Prostate gland (tissue), 2 donors: ENCODE measurements around the gene TTBK1. TPM values are rescaled to one million over a fixed set of nuclear protein-coding genes. Genes with fewer than 3 reads are reported as not detected.

ENCODE experiments used
- DNase-seq: peaks from one replicate; pipeline ENCODE4 v3.0.0-alpha.2; 2019; ENCODE audit warnings: low spot score
- H3K27ac ChIP-seq, 2 donors: fragments of 200-600 bp; sonication (generic); 2 replicates each; pipeline ENCODE4 v1.5.1; 2017 to 2019
- H3K27me3 ChIP-seq: fragments of 200-600 bp; sonication (generic); replicated peaks from 2 replicates; pipeline ENCODE4 v1.5.1; 2019; ENCODE audit not compliant: insufficient read depth
- H3K36me3 ChIP-seq, 2 donors: fragments of 200-600 bp; sonication (generic); 1 replicate in 1 of 2; 2 replicates in 1 of 2; pipeline versions ENCODE4 v1.5.1 to v1.8.1; 2017 to 2019
- H3K4me1 ChIP-seq: fragments of 200-600 bp; sonication (generic); replicated peaks from 2 replicates; pipeline ENCODE4 v1.5.1; 2019
- H3K4me3 ChIP-seq, 2 donors: fragments of 200-600 bp; sonication (generic); 2 replicates each; pipeline ENCODE4 v1.5.1; 2017 to 2019
- H3K9me3 ChIP-seq: fragments of 200-600 bp; sonication (generic); 2 replicates; pipeline ENCODE4 v1.5.1; 2017
- POLR2A ChIP-seq: fragments of 450-650 bp; IDR thresholded peaks from one replicate; pipeline ENCODE4 v1.6.1; 2016; ENCODE audit warnings: antibody characterized with exemption, mild to moderate bottlenecking
- POLR2AphosphoS5 ChIP-seq: sonication (generic); formaldehyde crosslinking; IDR thresholded peaks from one replicate; pipeline ENCODE4 v1.6.1; 2017; ENCODE audit warnings: antibody characterized with exemption
- WGBS: methylation state at CpG from one replicate; pipeline ENCODE4 v1.1.5; 2018; 5-methylcytosine and 5-hydroxymethylcytosine counted together
- intact Hi-C: fragments of 100-400 bp; cut with DNase I; formaldehyde crosslinking; loops from one replicate; pipeline ENCODE4 v1.14.2; 2022
- total RNA-seq, 2 donors: library from RNA; depleted of rRNA; stranded (reverse); fragments of >200 nt; gene quantifications; one replicate each; pipeline ENCODE4 v1.1.0, GENCODE V29; 2016
- TF ChIP-seq, protein P1 (sequence below), 4 experiments: fragments of 200-600 bp in 2 of 4; fragments of 450-650 bp in 2 of 4; sonication (generic) in 2 of 4; IDR thresholded peaks; 1 replicate in 3 of 4; 2 replicates in 1 of 4; pipeline ENCODE4 v1.5.1; 2016 to 2019; ENCODE audit warnings: antibody characterized with exemption in 4 of 4, mild to moderate bottlenecking in 2 of 4, moderate library complexity in 2 of 4

Gene TTBK1
- total RNA-seq, 2 donors from 2014 or later = 0.18 to 0.62 TPM

DNA sequence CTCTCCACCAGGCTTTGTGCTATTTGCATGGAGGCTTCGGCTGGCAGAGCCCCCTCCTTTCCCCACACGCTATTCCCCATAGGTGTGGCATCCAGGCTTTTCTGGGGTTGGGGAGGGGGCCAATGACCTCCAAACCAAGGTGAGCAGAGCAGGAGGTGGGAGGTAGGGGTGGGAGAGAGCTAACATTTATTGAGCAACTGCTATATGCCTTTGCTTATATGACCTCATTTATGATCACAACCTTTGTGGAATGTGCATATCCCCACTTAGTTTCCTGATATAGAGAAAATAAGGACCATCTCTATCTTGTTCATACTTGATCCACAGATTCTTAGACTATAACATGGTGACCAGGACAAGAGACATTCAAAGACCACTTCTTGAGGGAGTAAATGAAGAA lies 37.0 kb downstream of the TTBK1 start:
- H3K36me3 ChIP-seq = no peaks in the 10 kb centered on the region
- 73% methylated on average over 2 of the region's 2 CpGs for WGBS
- intact Hi-C loops = no loop called here
- H3K27me3 ChIP-seq = peaks cover 3% of the 10 kb centered on the region
- TF ChIP-seq, protein P1, sequence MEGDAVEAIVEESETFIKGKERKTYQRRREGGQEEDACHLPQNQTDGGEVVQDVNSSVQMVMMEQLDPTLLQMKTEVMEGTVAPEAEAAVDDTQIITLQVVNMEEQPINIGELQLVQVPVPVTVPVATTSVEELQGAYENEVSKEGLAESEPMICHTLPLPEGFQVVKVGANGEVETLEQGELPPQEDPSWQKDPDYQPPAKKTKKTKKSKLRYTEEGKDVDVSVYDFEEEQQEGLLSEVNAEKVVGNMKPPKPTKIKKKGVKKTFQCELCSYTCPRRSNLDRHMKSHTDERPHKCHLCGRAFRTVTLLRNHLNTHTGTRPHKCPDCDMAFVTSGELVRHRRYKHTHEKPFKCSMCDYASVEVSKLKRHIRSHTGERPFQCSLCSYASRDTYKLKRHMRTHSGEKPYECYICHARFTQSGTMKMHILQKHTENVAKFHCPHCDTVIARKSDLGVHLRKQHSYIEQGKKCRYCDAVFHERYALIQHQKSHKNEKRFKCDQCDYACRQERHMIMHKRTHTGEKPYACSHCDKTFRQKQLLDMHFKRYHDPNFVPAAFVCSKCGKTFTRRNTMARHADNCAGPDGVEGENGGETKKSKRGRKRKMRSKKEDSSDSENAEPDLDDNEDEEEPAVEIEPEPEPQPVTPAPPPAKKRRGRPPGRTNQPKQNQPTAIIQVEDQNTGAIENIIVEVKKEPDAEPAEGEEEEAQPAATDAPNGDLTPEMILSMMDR (IDR thresholded peaks at IDR 0.05) = no peak
- no peak for TF ChIP-seq POLR2A
- no peak for TF ChIP-seq POLR2AphosphoS5
- no peaks in the 10 kb centered on the region for H3K9me3 ChIP-seq
- H3K4me3 ChIP-seq = no peak overlapping the region
- H3K27ac ChIP-seq = no peak overlapping the region
- no peaks in the 10 kb centered on the region for H3K4me1 ChIP-seq
- no peak for DNase-seq

DNA sequence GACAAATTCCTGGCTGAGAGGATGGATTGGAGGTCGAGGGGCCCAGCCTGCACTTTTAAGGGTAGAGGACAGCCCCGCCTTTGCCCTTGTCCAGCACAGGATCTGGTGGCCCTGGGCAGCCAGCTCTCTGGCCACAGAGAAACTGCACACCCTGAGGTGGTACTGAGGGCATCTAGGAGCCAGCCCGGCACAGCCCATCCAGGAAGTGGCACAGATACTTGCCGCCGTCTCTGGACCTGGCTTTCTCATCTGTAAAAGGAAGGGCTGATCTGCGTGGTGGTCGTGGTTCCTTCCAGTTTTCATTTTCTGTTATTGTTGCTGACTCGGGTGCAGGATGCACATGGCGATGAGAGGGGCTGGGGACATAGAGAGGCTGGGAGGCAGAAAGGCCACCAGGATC lies 38.8 kb downstream of the TTBK1 start:
- intact Hi-C loops = no loop called here
- Histone ChIP-seq H3K9me3 (no peaks in the 10 kb centered on the region), H3K27me3 (peaks cover 3% of the 10 kb centered on the region), H3K4me3 (no peak overlapping the region), H3K4me1 (no peaks in the 10 kb centered on the region), H3K36me3 (no peaks in the 10 kb centered on the region), H3K27ac (no peak overlapping the region)
- 85% methylated on average over 9 of the region's 9 CpGs for WGBS
- DNase-seq = no peak
- TF ChIP-seq POLR2AphosphoS5 = no peak
- TF ChIP-seq POLR2A = no peak
- TF ChIP-seq, protein P1 (IDR thresholded peaks at IDR 0.05) = no peak

DNA sequence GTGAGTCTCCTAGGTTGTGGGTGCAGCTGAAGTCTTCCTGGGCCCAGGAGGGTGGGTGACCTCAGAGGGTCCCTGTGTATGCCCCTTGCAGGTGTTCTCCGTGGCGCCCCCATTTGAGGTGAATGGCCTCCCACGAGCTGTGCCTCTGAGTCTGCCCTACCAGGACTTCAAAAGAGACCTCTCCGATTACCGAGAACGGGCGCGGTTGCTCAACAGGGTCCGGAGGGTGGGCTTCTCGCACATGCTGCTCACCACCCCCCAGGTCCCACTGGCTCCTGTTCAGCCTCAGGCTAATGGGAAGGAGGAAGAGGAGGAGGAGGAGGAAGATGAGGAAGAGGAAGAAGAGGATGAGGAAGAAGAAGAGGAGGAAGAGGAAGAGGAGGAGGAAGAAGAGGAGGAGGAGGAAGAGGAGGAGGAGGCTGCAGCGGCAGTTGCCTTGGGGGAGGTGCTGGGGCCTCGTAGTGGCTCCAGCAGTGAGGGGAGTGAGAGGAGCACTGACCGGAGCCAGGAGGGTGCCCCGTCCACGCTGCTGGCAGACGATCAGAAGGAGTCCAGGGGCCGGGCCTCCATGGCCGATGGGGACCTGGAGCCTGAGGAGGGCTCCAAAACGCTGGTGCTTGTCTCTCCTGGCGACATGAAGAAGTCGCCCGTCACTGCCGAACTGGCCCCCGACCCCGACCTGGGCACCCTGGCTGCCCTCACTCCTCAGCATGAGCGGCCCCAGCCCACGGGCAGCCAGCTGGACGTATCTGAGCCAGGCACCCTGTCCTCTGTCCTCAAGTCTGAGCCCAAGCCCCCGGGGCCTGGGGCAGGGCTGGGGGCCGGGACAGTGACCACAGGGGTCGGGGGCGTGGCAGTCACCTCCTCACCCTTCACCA lies 39.6 kb downstream of the TTBK1 start:
- no peak for DNase-seq
- no peaks in the 10 kb centered on the region for H3K4me1 ChIP-seq
- H3K4me3 ChIP-seq = no peak overlapping the region
- no peak overlapping the region for H3K27ac ChIP-seq
- intact Hi-C loops = no loop called here
- peaks cover 3% of the 10 kb centered on the region for H3K27me3 ChIP-seq
- TF ChIP-seq, protein P1 (IDR thresholded peaks at IDR 0.05) = no peak
- TF ChIP-seq POLR2A (no peak), POLR2AphosphoS5 (no peak)
- 84% methylated on average over 28 of the region's 32 CpGs for WGBS
- H3K9me3 ChIP-seq = no peaks in the 10 kb centered on the region
- H3K36me3 ChIP-seq = no peaks in the 10 kb centered on the region

DNA sequence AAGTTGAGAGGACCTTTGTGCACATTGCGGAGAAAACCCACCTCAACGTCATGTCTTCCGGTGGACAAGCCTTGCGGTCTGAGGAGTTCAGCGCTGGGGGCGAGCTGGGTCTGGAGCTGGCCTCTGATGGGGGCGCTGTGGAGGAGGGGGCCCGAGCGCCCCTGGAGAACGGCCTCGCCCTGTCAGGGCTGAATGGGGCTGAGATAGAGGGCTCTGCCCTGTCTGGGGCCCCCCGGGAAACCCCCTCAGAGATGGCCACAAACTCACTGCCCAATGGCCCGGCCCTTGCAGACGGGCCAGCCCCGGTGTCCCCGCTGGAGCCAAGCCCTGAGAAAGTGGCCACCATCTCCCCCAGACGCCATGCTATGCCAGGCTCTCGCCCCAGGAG lies 40.2 kb downstream of the TTBK1 start:
- 81% methylated on average over 16 of the region's 18 CpGs for WGBS
- no peak overlapping the region for H3K4me3 ChIP-seq
- H3K36me3 ChIP-seq = no peaks in the 10 kb centered on the region
- DNase-seq = no peak
- intact Hi-C loops = no loop called here
- peaks cover 3% of the 10 kb centered on the region for H3K27me3 ChIP-seq
- no peak for TF ChIP-seq POLR2A
- TF ChIP-seq, protein P1 (IDR thresholded peaks at IDR 0.05) = no peak
- TF ChIP-seq POLR2AphosphoS5 = no peak
- H3K9me3 ChIP-seq = no peaks in the 10 kb centered on the region
- no peaks in the 10 kb centered on the region for H3K4me1 ChIP-seq
- no peak overlapping the region for H3K27ac ChIP-seq

DNA sequence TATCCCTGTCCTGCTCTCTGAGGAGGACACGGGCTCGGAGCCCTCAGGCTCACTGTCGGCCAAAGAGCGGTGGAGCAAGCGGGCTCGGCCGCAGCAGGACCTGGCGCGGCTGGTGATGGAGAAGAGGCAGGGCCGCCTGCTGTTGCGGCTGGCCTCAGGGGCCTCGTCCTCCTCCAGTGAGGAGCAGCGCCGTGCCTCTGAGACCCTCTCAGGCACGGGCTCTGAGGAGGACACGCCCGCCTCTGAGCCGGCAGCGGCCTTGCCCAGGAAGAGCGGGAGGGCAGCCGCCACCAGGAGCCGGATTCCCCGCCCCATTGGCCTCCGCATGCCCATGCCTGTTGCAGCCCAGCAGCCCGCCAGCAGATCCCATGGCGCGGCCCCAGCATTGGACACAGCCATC lies 40.6 kb downstream of the TTBK1 start:
- Histone ChIP-seq H3K4me3 (no peak overlapping the region), H3K27me3 (peaks cover 3% of the 10 kb centered on the region), H3K27ac (no peak overlapping the region), H3K9me3 (no peaks in the 10 kb centered on the region), H3K4me1 (no peaks in the 10 kb centered on the region), H3K36me3 (no peaks in the 10 kb centered on the region)
- DNase-seq = no peak
- intact Hi-C loops = no loop called here
- 39% methylated on average over 27 of the region's 27 CpGs for WGBS
- TF ChIP-seq, protein P1 (IDR thresholded peaks at IDR 0.05) = no peak
- TF ChIP-seq POLR2A (no peak), POLR2AphosphoS5 (no peak)
